Immature natural killer cell (primary cell): ENCODE results near the gene KCTD1. TPM values are rescaled to one million over a fixed set of nuclear protein-coding genes. Genes with fewer than 3 reads are reported as not detected.

ENCODE experiments used
- DNase-seq, 3 donors: peaks; one replicate each; pipeline ENCODE4 v3.0.0; 2022; ENCODE audit warnings: mixed read lengths in 1 of 3
- H3K27ac Mint-ChIP-seq, 6 donors: one replicate each; pipeline ENCODE4 v1.8.0; 2020; ENCODE audit warnings: mixed read lengths in 6 of 6, mild to moderate bottlenecking in 5 of 6, inconsistent platforms in 4 of 6, moderate library complexity in 3 of 6
- H3K27me3 Mint-ChIP-seq, 3 donors: one replicate each; pipeline ENCODE4 v1.8.0; 2020 to 2021; ENCODE audit warnings: low read depth in 3 of 3, mild to moderate bottlenecking in 3 of 3, mixed read lengths in 3 of 3, moderate library complexity in 3 of 3, inconsistent platforms in 1 of 3
- H3K36me3 Mint-ChIP-seq, 3 donors: one replicate each; pipeline ENCODE4 v1.8.0; 2020; ENCODE audit warnings: mixed read lengths in 3 of 3, inconsistent platforms in 2 of 3, mild to moderate bottlenecking in 2 of 3
- H3K4me1 Mint-ChIP-seq, 2 donors: one replicate each; pipeline ENCODE4 v1.8.0; 2020; ENCODE audit warnings: inconsistent platforms in 2 of 2, mild to moderate bottlenecking in 2 of 2, mixed read lengths in 2 of 2, moderate library complexity in 1 of 2
- H3K4me3 Mint-ChIP-seq, 5 donors: one replicate each; pipeline ENCODE4 v1.8.0; 2020; ENCODE audit warnings: mild to moderate bottlenecking in 5 of 5, mixed read lengths in 5 of 5, inconsistent platforms in 3 of 5, moderate library complexity in 3 of 5
- H3K9me3 Mint-ChIP-seq, 6 donors: one replicate each; pipeline ENCODE4 v1.8.0; 2020; ENCODE audit warnings: mild to moderate bottlenecking in 6 of 6, mixed read lengths in 6 of 6, inconsistent platforms in 4 of 6, moderate library complexity in 3 of 6
- polyA plus RNA-seq, 3 donors: library from polyadenylated mRNA; unstranded; fragments of 300-500 nt; fragmentation: Illumina TruSeq; gene quantifications; one replicate each; pipeline ENCODE4 v1.2.3, GENCODE V29; 2021

The KCTD1 gene
- polyA plus RNA-seq, 3 donors from 2014 or later, result 0.76 to 1.0 TPM; not detected in 1

GRCh38 chr18:26497866-26498265 is 50.5 kb downstream of the KCTD1 start:
- no peak overlapping the region for H3K27ac Mint-ChIP-seq
- H3K27me3 Mint-ChIP-seq, result no peaks in the 10 kb centered on the region
- no peaks in the 10 kb centered on the region for H3K4me1 Mint-ChIP-seq

GRCh38 chr18:26496528-26496927 is 51.8 kb downstream of the KCTD1 start:
- H3K27ac Mint-ChIP-seq, result no peak overlapping the region

More at GRCh38 chr18:26497866-26498265, 50.5 kb downstream of the KCTD1 start:
- H3K9me3 Mint-ChIP-seq, result no peaks in the 10 kb centered on the region
- H3K36me3 Mint-ChIP-seq, result peaks cover 5 to 23% (median 10%) of the 10 kb centered on the region in 3 donors
- DNase-seq, result no peak
- no peak overlapping the region for H3K4me3 Mint-ChIP-seq

GRCh38 chr18:26495287-26495686 is 53.1 kb downstream of the KCTD1 start:
- Mint-ChIP-seq H3K9me3 (no peaks in the 10 kb centered on the region), H3K27me3 (no peaks in the 10 kb centered on the region), H3K27ac (no peak overlapping the region), H3K4me3 (no peak overlapping the region), H3K4me1 (no peaks in the 10 kb centered on the region), H3K36me3 (peaks cover 7 to 20% (median 10%) of the 10 kb centered on the region in 3 donors)
- DNase-seq, result no peak

More at GRCh38 chr18:26496528-26496927, 51.8 kb downstream of the KCTD1 start:
- no peak for DNase-seq
- Mint-ChIP-seq H3K4me3 (no peak overlapping the region), H3K36me3 (peaks cover 5 to 23% (median 10%) of the 10 kb centered on the region in 3 donors), H3K4me1 (no peaks in the 10 kb centered on the region), H3K27me3 (no peaks in the 10 kb centered on the region), H3K9me3 (no peaks in the 10 kb centered on the region)

GRCh38 chr18:26493021-26493420 is 55.3 kb downstream of the KCTD1 start:
- Mint-ChIP-seq H3K27me3 (no peaks in the 10 kb centered on the region), H3K36me3 (peaks cover 7 to 15% (median 10%) of the 10 kb centered on the region in 3 donors), H3K4me1 (peaks cover 1 to 4% of the 10 kb centered on the region in 2 donors), H3K4me3 (no peak overlapping the region), H3K27ac (no peak overlapping the region), H3K9me3 (no peaks in the 10 kb centered on the region)
- no peak for DNase-seq

GRCh38 chr18:26491194-26491816 is 57.0 kb downstream of the KCTD1 start:
- no peaks in the 10 kb centered on the region for H3K9me3 Mint-ChIP-seq

GRCh38 chr18:26489881-26490280 is 58.5 kb downstream of the KCTD1 start:
- Mint-ChIP-seq H3K4me3 (no peak overlapping the region), H3K27me3 (no peaks in the 10 kb centered on the region), H3K9me3 (no peaks in the 10 kb centered on the region), H3K4me1 (peaks cover 7 to 9% of the 10 kb centered on the region in 2 donors), H3K27ac (no peak overlapping the region), H3K36me3 (peaks cover 0 to 6% (median 4%) of the 10 kb centered on the region in 3 donors)
- no peak for DNase-seq

More at GRCh38 chr18:26491194-26491816, 57.0 kb downstream of the KCTD1 start:
- Mint-ChIP-seq H3K27ac (no peak overlapping the region), H3K27me3 (no peaks in the 10 kb centered on the region), H3K4me1 (peaks cover 6 to 9% of the 10 kb centered on the region in 2 donors), H3K4me3 (no peak overlapping the region), H3K36me3 (peaks cover 0 to 6% (median 4%) of the 10 kb centered on the region in 3 donors)
- DNase-seq, result no peak

GRCh38 chr18:26489191-26489590 is 59.2 kb downstream of the KCTD1 start:
- Mint-ChIP-seq H3K36me3 (peaks cover 0 to 6% (median 1%) of the 10 kb centered on the region in 3 donors), H3K4me3 (no peak overlapping the region), H3K9me3 (no peaks in the 10 kb centered on the region), H3K27me3 (no peaks in the 10 kb centered on the region), H3K27ac (no peak overlapping the region), H3K4me1 (peaks cover 7 to 9% of the 10 kb centered on the region in 2 donors)
- DNase-seq, result no peak

- H3K27ac Mint-ChIP-seq, result no peak overlapping the region
- no peak overlapping the region for H3K4me3 Mint-ChIP-seq
- H3K4me1 Mint-ChIP-seq, result peaks cover 7 to 9% of the 10 kb centered on the region in 2 donors
- no peaks in the 10 kb centered on the region for H3K27me3 Mint-ChIP-seq
- DNase-seq, result no peak
- H3K9me3 Mint-ChIP-seq, result no peaks in the 10 kb centered on the region
- H3K36me3 Mint-ChIP-seq, result peaks cover 0 to 6% (median 4%) of the 10 kb centered on the region in 3 donors
These were observed 59.8 kb downstream of the KCTD1 start for GRCh38 chr18:26488417-26489009.

- H3K27me3 Mint-ChIP-seq, result peaks cover 0 to 1% (median 0%) of the 10 kb centered on the region in 3 donors
- peak in 2 of 3 donors; percentile 0 to 5 for DNase-seq
- peaks cover 0 to 6% (median 4%) of the 10 kb centered on the region in 3 donors for H3K36me3 Mint-ChIP-seq
- H3K27ac Mint-ChIP-seq, result no peak overlapping the region
- H3K4me3 Mint-ChIP-seq, result no peak overlapping the region
- peaks cover 7 to 9% of the 10 kb centered on the region in 2 donors for H3K4me1 Mint-ChIP-seq
- H3K9me3 Mint-ChIP-seq, result no peaks in the 10 kb centered on the region
These were observed 60.9 kb downstream of the KCTD1 start for GRCh38 chr18:26487437-26487836.

GRCh38 chr18:26483633-26484032 is 64.7 kb downstream of the KCTD1 start:
- Mint-ChIP-seq H3K4me1 (peaks cover 7 to 9% of the 10 kb centered on the region in 2 donors), H3K4me3 (no peak overlapping the region), H3K27me3 (peaks cover 0 to 1% (median 0%) of the 10 kb centered on the region in 3 donors), H3K27ac (no peak overlapping the region), H3K9me3 (peaks cover 0 to 2% (median 0%) of the 10 kb centered on the region in 6 donors), H3K36me3 (peaks cover 0 to 8% (median 0%) of the 10 kb centered on the region in 3 donors)
- DNase-seq, result no peak

GRCh38 chr18:26482569-26482968 is 65.8 kb downstream of the KCTD1 start:
- peaks cover 3% of the 10 kb centered on the region in 2 donors for H3K4me1 Mint-ChIP-seq
- H3K27me3 Mint-ChIP-seq, result peaks cover 0 to 1% (median 0%) of the 10 kb centered on the region in 3 donors
- peaks cover 0 to 8% (median 0%) of the 10 kb centered on the region in 3 donors for H3K36me3 Mint-ChIP-seq
- no peak overlapping the region for H3K4me3 Mint-ChIP-seq
- H3K9me3 Mint-ChIP-seq, result peaks cover 0 to 2% (median 0%) of the 10 kb centered on the region in 6 donors
- no peak overlapping the region for H3K27ac Mint-ChIP-seq
- DNase-seq, result no peak

GRCh38 chr18:26480897-26481795 is 67.2 kb downstream of the KCTD1 start:
- H3K27me3 Mint-ChIP-seq, result peaks cover 0 to 1% (median 0%) of the 10 kb centered on the region in 3 donors
- peaks cover 0 to 8% (median 0%) of the 10 kb centered on the region in 3 donors for H3K36me3 Mint-ChIP-seq
- H3K9me3 Mint-ChIP-seq, result peaks cover 0 to 2% (median 0%) of the 10 kb centered on the region in 6 donors
- DNase-seq, result no peak
- no peak overlapping the region for H3K27ac Mint-ChIP-seq
- no peaks in the 10 kb centered on the region for H3K4me1 Mint-ChIP-seq
- no peak overlapping the region for H3K4me3 Mint-ChIP-seq

GRCh38 chr18:26479681-26480079 is 68.7 kb downstream of the KCTD1 start:
- Mint-ChIP-seq H3K9me3 (peaks cover 0 to 2% (median 0%) of the 10 kb centered on the region in 6 donors), H3K4me3 (no peak overlapping the region), H3K27me3 (peaks cover 0 to 1% (median 0%) of the 10 kb centered on the region in 3 donors), H3K4me1 (no peaks in the 10 kb centered on the region), H3K27ac (no peak overlapping the region), H3K36me3 (peaks cover 0 to 8% (median 0%) of the 10 kb centered on the region in 3 donors)
- no peak for DNase-seq
